Limb (tissue), 2 donors: ENCODE measurements around the gene UBE2V1.
A peak's percentile ranks its signal among the peaks of the same experiment; 100 is the strongest.
"Not testable (repeated sequence)": the region's sequence is repeated elsewhere in the genome, so short reads cannot be mapped to it uniquely, and the experiment has no call there.

ENCODE experiments used
- DNase-seq, 2 donors: peaks; one replicate each; pipeline ENCODE4 v3.0.0-alpha.2; 2016; ENCODE audit errors: extremely low spot score in 2 of 2

UBE2V1 gene

DNA sequence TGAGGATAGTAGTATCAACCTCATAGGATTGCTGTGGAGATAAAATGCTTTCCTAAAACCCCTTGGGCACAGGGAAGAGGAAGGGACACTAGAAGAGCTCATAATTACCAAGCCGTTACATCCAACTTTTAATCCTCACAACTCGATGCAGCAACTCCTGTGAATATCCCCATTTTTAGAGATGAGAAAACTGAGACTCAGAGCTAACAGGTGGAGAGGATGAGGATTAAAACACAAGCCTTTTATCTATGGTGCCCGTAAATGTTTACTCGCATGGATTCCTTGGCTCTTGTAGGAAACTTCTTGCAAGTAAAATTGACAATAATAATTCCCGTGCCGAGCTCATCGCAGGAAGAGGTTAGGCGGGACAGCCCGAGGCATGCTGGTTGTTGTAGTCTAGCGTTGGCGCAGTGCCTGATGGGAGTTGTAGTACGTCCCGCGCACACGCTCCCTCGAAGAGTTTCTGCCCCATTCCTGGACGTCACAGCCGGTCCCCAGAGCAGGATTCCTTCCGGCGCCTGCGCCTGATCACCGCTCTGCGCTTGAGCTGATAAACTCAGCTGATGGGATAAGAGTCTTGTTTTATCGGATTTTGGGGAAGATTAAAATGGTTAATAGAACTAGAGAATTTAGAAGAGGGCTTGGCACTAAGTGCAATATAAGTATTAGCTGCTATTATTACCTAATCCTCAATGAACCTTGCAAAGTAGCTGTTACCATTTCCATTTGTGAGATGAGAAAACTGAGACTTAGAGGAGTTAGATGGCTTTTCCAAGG, 2.8 kb upstream of the UBE2V1 start:
- DNase-seq = peak; percentile 96 to 98

DNA sequence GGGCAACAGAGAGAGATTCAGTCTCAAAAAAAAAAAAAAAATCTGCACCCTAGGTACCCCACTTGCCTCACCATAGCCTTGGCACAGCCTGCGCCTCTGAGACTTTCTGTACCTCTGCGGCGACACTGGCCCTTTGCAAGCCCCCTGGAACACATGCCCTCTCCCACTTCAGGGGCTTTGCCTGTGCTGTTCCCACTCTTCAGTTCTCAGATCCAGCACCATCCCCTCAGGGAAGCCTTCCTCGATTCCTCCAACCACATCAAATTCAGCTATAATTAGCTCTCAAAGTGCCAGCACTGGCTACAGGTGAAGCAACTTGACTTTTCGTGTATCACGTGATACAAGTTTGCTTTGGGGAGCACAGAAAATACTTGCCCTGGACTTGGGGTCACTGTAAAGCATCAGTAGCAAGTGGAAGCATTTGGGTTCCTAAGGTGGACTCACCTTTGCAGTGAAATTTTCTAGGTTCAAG, 2.1 kb upstream of the UBE2V1 start:
- DNase-seq = no peak

DNA sequence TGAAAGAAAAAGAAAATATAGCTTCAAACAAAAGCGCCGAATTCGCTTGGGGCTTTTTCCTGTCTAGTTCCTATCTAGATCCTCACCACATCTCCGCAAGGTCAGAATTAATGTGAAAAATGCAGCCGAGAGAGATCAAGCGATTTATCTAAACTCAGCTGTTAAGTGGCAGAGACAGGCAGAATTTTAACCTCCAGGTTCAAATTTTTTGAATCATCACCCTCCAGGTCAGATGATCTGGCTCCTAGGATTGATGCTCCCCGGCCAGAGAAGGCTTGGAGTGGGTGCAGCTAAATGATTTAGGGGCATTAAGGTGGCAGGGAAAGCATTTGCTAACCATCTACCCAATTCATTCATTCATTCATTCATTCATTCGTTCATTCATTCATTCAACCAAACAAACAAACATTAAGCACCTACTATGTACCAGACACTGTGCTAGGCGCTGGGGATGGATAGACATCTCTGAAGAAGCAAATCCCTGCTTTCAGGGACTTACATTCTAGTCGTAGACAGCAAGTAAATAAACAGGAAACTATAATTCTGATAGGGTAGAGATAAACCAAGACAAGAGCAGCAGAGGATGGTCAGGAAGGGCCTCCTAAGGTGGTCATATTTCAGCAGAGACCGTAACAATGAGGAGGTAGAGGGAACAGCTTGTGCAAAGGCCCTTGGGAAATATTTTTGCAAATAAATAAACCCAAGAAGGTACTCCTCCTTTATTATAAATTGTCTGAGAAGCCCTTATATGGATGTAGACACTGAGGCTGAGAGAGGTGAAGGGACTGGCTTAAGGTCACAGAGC, 672 bp upstream of the UBE2V1 start:
- DNase-seq = no peak

DNA sequence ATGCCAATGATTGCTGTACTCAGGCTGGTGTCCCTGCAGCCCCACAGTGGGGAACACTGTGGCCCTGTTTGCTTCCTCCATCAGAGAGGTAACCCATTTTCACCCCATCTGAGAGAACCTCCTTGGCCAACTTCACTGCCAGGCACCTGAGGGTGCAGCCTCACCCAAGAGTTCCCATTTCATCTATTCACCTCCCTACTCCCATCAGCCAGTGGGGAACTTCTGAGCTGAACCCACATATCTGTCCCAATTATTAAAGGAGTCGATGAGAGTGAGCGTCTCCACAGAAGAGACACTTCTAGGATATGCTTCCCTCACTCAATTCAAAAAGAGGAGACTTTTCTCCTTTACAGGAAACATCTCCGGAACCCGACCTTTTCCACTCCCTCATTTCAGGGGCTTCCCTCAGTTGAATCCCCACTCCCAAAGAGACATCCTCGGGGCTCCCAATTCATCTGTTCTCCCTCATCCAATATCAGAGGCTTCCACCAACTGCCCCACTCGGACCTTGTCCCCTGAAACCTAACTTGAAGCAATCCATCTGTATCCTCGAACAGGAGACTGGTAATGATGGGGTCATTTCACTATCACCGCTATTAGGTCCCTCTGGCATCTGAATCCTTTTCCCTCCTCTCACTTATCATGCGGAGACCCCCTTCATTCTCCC, 988 bp downstream of the UBE2V1 start:
- DNase-seq = no peak

DNA sequence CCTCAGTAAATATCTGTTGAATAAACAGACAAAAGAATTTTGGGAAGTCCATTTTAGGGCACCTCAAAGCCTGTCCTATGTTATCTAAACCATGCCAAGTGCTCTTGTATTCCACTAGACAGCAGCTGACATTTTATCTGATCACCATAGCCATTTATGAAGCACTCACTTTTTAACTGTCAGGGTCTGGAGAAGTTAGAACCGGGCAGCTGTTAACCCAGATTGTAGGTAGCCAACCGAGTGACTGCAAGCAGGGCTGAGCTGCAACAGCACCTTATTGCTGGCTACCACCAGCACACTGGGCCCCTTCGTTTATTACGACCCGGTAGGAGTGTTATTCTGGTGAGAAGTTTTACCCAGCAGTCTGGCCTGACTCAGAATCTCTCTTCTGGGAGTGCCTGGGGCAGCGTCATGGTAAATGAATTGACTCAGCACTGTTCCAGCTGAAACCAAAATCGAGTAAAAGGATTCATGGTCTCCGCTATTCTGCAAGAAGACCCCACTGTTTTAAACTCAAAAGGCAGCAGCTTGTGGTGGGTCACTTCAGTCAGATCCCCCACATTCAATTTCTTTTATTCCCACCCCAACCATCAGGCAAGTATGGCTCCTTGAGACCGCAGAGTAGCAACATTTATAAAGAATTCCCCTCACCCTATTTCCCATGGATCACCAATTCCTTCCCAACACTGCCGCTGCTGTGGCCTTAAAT, 1.7 kb downstream of the UBE2V1 start:
- no peak for DNase-seq

DNA sequence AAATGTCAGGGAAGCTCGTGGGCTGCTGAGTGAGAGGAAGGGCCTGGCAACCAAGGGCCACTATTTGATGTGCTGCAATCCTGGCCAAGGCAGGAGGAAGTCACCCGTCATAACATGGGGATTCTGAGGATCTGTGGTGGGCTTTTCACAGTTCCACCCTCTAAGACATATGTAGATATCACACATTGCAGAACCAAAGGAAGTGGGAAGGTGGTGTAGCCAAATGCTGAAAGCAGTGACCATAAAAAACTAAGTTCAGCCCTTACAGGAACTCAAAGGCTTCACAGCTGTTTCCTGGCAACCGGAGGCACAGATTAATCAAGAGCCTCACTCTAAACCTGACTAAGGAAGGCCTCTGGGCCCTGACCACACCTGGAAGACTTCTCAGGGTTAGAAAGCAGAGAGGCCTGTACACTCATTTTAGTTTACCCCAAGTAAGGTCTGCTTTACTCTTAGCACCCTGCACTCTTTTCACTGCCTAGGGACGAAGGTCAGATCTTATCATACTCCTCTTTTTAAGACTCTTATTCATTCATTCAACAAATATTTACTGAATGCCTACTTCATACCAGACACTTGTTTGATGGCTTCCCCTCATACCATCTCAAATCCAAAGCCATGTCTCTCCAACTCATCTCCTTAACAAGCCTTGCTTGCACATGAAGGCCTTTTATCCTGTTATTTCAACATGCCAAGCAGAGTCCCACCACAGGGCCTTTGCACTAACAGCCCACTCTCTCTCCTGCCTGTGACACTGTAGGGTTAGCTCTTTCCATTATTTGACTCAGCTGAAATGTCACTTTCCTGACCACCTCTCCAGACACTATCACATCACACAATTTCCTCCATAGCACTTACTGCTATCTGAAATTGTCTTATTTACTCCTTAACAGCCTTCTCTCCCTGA, 2.6 kb downstream of the UBE2V1 start:
- no peak for DNase-seq

DNA sequence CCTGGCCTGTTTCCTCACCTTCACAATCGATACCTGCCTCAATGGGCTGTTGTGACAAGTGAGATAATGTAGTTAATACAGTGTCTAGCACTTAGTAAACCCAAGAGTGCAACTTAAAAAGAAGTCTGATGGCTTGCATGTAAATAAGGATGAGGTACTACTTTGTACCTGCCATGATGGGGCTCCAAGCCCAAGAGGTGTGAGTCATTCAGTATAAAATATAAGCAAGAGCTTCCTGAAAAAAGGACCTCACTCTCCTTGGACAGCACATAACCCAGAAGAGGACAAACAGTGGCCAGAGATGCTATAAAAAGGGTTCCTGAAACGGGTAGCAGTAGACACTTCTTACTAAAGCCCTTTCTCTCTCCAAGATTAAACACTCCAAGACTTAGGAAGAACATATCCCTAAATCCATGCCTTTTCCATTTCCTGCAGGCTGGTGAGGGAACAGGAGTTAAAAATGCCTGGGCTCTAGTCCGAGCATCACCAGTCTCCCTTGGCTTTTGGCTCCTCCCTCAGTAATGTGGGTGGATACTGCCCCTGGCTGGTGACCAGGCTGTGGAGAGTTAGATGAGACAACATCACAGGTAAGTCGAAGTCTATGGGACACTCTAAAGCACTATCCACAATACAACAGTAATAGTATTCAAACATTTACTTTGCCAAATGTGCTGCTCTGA, 4.3 kb downstream of the UBE2V1 start:
- DNase-seq = no peak

DNA sequence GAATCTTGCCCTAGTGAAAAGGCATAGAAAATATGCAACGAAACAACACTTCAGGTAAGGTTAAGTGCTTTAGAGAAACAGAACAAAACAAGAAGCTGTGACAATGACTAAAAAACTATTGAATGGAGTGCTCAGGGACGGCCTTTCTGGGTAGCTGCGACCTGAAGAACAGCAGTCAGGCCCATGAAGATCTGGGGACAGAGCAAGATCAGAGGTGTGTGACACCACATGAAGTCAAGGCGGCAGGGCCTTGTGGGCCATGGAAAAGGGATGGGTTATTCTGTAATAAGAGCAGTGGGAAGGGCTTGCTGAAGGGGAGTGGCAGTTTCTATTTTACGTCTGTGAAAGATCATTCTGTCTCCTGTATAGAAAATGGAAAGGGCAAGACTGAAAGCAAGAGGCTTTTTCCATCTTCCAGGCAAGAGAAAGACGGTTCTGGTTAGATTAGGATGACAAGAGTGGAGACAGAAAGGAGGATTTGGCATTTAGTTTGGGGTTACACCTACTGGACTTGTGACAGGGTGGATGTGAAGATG, 5.1 kb downstream of the UBE2V1 start:
- DNase-seq = no peak

DNA sequence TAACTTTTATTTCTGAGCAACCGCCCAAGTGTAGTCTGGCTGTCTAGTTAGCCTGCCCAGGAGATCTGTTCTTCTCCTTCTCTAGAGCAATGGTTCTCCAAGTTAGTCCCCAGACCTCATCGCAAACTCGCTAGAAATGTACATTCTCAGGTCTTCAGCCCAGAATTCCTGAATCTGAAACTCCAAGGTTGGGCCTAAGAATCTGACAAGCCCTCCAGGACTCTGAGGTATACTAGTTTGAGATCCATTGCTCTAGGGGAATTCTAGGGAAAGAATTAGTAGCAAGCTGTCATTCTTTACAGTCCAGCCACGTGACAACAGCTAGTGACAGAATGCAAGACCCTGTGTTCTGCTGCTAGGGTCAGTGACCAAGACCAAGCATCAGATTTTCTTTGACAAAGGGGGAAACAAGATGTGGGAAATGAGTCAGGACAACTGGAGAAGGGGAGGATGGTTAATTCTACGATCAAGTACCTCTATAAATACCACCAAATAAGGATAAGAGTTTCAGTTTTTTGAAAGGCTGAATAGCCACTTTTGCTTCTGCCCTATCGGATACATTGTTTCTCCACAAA, 5.8 kb downstream of the UBE2V1 start:
- DNase-seq = no peak

DNA sequence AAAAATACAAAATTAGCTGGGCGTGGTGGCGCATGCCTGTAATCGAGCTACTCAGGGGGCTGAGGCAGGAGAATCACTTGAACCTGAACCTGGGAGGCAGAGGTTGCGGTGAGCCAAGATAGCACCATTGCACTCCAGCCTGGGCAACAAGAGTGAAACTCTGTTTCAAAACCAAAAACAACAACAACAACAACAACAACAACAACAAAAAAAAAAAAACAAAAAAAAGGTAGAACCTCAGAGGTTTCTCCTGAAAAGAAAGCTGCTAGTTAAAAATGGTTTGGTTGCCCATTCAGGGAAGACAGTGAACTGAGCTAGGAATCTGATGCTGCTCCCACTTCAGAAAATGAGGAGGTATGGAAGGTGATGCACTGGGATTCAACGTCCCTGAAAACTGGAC, 6.3 kb downstream of the UBE2V1 start:
- not testable (repeated sequence) for DNase-seq

DNA sequence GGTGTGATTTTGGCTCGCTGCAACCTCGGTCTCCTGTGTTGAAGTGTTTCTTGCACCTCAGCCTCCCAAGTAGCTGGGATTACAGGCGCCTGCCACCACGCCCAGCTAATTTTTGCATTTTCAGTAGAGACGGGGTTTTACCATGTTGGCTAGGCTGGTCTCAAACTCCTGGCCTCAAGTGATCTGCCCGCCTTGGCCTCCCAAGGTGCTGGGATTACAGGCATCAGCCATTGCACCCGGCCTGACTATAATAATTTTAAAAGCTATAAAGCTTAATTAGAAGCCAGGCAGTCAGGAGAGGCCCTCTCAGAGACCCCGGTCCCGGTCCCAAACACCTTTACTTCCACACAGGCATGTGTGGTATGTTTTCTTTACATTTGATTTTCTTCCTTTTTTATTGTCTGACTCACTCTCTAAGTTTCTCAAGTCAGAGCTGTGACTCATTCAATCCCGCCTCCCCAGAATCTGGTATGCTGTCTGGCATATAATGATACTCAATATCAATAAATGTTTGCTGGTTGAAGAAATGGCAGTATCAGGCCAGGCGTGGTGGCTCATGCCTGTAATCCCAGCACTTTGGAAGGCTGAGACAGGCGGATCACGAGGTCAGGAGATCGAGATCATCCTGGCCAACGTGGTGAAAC, 9.4 kb downstream of the UBE2V1 start:
- DNase-seq = not testable (repeated sequence)

DNA sequence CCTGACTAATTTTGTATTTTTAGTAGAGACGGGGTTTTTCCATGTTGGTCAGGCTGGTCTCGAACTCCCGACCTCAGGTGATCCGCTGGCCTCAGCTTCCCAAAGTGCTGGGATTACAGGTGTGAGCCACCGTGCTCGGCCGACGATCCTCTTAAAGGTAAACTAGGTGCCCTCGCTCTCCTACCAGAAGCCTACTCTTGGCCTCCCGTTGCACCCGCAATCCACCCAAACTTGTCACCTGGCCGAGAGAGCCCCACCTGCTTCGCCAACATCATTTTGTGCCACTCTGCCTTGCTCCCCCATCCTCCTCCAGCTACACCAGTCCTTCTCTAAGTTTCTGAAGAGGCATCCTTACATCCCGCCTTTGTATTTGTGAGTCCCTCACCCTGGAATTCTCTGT, 10.4 kb downstream of the UBE2V1 start:
- not testable (repeated sequence) for DNase-seq

DNA sequence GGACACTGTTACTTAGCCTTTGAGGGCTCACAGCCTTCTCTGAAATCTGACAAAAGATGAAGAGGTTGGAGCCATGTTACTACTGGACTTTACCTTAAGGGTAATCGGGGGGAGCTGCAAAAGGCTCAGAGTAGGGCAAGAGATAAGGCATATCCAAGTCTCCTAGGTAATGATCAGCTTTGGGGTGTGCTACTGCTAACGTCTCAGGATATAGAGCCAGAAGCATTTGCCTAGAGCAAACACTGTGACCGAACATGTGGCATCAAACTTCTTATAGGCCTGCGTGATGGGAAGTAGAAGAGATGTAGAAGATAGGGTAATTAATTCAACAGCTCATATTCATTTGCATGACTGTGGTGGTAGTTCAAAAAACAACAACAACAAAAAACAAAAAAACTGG, 11.1 kb downstream of the UBE2V1 start:
- DNase-seq = no peak

DNA sequence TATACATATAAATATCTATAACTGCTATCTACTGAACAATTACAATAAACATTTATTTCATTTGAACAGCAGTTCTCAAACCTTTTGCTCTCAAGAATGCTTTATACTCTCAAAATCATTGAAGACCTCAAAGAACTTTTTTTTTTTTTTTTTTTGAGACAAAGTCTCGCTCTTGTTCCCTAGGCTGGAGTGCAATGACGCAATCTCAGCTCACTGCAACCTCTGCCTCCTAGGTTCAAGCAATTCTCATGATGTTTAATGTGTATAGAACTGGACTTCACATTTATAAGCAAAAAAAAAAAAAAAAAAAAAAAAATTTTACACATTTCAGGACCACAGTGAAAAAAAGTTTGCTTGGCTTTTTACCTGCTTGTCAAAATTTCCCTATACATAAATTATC, 11.7 kb downstream of the UBE2V1 start:
- DNase-seq = no peak

DNA sequence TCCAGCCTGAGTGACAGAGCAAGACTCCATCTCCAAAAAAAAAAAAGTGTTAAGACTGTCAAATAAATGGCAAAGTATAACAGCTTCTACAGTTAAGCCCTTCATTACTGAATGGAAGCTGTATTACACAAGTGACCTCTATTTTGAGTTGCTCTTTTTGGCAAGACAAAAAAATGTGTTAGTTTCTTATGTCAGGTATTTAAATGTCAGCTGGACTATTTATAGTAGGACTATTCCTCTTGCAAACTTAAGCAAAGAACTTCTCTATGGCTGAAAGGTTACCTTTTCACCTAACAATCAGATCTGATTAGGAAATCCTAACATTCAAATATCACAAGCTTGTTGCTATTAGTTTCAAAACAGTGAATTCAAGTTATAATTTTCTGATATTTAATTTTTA, 12.4 kb downstream of the UBE2V1 start:
- no peak for DNase-seq

DNA sequence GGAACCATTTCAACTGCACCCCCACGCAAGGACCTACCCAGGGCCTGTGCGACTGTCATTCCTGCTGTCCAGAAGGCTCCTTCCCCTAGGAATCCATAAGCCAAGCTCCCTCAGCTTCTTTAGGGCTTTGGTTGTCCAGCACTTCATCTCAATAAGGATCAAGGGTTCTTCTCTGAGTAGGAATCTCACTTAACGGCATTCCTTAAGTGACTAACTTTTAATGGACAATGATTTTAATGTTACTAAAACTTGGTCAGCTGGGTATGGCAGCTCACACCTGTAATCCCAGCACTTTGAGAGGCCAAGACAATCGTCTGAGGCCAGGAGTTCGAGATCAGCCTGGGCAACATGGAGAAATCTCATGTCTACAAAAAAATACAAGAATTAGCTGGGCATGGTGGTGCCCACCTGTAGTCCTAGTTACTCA, 13.4 kb downstream of the UBE2V1 start:
- DNase-seq = no peak

DNA sequence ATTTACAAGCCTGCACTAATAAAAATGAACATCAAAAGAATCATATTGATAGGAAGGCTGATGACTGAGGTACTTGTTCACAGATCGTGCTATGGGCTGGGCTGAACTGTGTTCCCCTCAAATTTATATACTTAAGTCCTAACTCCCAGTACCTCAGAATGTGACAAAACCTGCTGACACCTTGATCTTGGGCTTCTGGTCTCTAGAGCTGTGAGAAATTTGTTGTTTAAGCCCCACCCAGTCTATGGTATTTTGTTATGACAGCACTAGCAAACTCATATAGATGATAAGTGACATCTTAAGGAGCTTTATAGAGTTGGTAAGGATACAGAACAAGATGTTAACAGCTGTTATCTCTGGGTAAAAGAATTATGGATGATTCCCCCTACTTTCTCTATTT, 13.8 kb downstream of the UBE2V1 start:
- no peak for DNase-seq

DNA sequence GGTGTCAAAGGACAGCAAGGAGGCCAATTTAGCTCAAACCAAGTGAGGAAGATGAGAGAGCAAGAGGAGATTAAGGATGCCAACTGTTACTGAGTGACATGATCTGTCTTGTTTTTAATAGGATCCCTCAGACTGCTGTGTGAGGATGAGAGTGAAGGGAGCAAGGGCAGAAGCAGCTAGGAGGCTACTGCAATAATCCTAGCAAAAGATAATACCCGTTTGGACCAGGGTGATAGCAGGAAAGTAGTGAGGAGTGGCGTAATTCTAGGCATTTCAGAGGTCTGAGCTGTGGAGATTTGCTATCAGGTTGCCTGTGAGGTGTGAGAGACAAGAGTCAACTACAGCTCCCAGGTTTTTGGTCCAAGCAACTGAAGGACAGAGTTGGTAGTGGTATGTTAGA, 14.7 kb downstream of the UBE2V1 start:
- DNase-seq = no peak

DNA sequence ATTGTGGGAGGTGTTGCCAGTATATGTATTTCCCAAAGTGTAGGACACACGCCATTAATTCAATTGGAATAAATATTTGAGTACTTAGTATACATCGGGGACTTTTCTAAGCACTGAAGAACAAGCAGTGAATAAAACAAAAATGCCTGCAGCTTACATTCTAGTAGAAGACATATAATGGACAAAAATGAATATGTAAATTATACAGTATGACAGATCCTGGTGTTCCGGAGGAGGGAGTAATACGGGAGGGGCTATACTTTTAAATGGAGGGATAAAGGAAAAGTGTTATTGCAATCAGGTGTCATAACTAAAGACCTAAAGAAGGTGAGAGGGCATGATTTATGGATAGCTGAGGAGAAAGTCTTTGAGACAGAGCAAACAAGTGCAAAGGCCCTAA, 15.1 kb downstream of the UBE2V1 start:
- DNase-seq = no peak
